GM18499 (cell line): Measurements from ENCODE around the gene FAM118B.

Experiments
- ATAC-seq: cut with Tn5 transposase; IDR thresholded peaks from one replicate; pipeline ENCODE4 v1.9.1; 2021; ENCODE audit warnings: moderate number of reproducible peaks; ENCODE audit not compliant: insufficient read depth, unreplicated experiment

The FAM118B gene

GRCh38 chr11:126211236-126212088, at the start of gene FAM118B, which contains the start of gene RPUSD4:
FAM118B (plus strand) TSS chr11:126211782; CDS start chr11:126235002, 23,220 bp downstream.
RPUSD4 (minus strand) TSS chr11:126211650; CDS start chr11:126211638, 12 bp downstream.
- ATAC-seq, result peak; percentile 81

DNA sequence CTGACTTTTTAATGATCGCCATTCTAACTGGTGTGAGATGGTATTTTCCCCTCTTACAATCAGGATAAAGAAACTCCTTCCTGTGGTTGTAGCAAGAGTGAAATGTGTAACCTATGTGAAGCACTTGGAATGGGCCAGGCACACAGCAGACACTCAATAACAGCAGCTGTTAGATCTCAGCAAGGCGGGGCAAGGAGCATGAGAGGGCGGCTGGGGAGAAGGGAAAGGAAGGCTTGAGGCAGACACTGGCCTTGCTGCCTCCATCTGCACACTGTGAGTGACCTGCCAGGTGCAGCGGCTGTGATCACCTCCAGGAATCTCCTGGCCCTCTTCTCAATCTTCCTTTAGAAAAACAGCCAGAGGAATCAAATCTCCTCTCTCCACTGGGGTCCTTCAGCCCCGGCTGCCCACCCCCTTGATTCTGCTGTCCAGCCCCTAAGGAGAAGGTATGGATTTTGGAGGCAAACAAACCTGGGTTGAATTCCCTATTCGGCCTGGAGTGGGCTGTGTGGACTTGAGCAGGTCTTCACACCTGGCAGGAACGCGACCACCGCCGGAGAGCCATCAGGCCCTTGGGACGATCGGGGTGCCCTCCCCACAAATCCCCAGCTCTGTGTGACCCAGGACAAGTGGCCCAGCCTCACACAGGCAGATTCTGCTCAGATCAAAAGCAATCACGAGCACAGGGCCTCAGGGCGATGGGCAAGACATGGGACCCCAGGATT, 49.1 kb upstream of the FAM118B start:
- ATAC-seq, result no peak

- no peak for ATAC-seq
These were observed 48.4 kb upstream of the FAM118B start for GRCh38 chr11:126163074-126163700.

- no peak for ATAC-seq
These were observed 47.8 kb upstream of the FAM118B start for GRCh38 chr11:126163779-126164178.

DNA sequence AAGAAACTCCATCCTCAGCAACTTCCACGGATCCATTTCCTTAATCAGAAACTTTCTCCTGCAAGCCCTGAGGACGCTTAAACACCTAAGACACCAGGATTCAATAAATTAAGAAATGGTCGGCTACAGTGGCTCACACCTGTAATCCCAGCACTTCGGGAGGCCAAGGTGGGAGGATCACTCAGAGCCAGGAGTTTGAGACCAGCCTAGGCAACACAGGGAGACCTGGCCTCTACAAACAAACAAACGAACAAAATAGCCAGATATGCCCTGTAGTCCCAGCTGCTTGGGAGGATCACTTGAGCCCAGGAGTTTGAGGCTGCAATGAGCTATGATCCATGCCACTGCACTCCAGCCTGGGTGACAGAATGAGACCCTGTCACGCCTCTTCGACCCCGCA, 46.8 kb upstream of the FAM118B start:
- ATAC-seq, result no peak

- ATAC-seq, result no peak
These were observed 46.3 kb upstream of the FAM118B start for GRCh38 chr11:126165311-126165720.

DNA sequence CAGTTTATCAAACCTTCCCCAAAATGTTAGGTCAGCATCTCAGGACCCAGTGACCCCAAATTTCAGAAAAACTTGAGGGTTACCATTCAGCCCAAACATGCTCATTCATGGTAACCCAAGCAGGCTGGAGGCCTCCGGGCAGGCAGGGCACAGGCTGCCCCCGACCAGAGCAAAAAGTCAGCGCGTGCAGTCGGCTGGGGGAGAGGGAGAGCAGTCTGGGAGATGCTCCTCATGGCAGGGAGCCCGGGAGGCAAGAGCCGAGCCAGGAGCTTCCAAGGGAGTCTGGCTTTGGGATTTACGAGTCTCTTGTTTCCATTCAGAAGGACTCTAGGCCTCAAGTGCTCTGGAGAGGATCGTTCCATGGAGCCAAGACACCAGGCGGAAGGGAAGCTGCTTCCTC, 45.8 kb upstream of the FAM118B start:
- ATAC-seq, result no peak

DNA sequence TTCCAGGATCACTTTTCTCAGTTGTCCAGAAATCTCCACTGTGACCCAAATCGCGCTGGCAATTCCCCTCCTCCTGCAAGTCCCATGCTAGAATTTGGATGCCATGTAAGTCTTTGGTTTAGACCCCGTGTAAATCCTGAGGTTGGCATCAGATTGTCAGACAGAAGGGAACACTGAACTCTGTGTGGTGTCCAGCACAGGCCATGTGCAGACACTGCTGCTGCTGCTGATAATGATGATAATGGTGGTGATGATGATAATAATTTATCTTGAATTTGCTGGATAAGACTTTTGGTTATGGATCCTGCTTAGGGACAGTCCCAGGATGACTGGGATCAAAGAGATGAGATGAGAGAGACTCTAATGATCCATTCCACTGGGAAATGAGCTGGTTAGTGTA, 45.2 kb upstream of the FAM118B start:
- ATAC-seq, result no peak

- ATAC-seq, result no peak
These were observed 44.1 kb upstream of the FAM118B start for GRCh38 chr11:126167488-126167887.

DNA sequence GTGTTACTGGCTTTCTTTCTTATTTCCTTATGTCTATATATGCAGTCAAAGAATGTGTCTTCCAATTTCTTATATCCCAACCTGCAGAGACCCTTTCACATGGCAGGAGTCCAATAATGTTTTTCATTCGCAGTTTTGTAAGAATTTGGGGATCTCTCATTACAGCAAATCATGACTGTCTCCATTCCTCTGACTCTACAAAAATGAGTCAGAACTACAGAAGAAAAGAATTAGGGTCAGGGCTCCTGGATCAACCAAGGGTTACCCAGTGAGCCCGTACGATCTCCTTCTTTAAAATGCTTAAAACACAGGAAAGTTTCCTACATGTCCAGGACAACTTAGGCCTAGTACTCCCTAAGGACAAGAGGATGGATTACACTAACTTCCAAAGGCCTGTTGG, 42.3 kb upstream of the FAM118B start:
- ATAC-seq, result no peak

DNA sequence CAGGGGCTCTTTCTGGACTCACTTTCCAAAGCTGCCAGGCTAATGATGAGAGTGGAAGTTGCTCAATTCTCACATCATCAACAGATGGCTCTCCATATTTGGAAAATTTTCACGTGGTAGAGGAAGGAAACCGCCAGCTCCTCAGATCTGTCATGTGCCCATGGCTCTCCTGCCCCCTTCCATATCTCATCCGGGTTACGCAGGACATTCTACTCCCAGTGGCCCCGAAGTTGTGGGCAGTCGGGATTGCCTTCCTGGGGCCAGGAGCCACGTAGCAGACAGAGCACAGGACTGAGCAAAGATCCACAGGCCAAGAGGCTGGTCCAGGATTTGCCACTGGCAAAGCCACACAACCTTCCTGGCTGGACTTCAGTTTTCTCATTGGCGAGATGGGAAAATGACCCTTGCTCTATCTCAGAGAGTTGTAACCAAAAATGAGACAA, 39.0 kb upstream of the FAM118B start:
- ATAC-seq, result no peak

- no peak for ATAC-seq
These were observed 38.3 kb upstream of the FAM118B start for GRCh38 chr11:126173257-126173656.

DNA sequence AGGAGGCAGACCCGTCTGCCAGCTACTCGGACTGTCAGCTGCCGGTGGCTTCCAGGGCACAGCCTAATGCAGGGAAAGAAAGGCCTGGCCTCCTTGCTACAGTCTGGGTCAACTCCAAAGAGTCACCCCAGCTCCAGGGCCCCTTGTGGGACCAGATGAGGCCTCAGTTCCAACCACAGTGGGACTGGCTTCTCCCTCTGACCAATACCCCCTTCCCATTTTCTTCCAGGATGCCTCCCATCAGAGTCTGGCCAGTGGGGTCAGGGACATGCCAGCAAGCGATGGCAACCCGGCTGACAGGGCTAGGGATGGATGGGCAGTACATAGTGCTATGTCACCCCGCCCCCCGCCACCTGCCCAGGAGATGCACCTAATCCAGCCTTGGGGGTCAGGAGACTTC, 36.8 kb upstream of the FAM118B start:
- no peak for ATAC-seq

GRCh38 chr11:126175393-126175792, 36.2 kb upstream of the FAM118B start:
- ATAC-seq, result no peak

DNA sequence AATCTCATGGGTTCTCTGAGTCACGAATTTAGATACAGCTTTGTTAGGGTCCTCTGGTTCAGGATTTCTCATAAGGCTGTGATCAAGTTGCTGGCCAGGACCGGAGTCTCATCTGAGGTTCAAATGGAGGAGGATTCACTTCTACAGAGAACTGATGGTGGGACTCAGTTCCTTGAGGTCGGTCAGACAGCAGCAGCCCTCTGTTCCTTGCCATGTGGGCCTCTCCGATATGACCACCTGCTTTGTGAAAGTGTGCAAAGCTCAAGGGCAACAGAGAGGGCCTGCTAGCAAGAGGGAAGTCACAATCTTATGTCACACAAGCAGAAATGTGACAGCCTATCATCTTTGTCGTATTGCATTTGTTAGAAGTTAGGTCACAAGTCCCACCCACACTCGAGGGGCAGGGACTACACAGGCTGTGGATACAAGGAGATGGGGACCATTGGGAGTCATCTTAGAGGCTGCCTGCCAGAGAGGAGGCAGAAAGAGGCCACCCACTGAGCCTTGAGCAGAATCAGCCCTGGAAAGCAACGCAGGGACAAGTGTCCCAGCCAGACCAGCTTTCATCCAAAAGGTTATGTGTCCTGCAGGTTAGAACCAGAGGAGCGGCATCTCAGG, 34.6 kb upstream of the FAM118B start:
- no peak for ATAC-seq

DNA sequence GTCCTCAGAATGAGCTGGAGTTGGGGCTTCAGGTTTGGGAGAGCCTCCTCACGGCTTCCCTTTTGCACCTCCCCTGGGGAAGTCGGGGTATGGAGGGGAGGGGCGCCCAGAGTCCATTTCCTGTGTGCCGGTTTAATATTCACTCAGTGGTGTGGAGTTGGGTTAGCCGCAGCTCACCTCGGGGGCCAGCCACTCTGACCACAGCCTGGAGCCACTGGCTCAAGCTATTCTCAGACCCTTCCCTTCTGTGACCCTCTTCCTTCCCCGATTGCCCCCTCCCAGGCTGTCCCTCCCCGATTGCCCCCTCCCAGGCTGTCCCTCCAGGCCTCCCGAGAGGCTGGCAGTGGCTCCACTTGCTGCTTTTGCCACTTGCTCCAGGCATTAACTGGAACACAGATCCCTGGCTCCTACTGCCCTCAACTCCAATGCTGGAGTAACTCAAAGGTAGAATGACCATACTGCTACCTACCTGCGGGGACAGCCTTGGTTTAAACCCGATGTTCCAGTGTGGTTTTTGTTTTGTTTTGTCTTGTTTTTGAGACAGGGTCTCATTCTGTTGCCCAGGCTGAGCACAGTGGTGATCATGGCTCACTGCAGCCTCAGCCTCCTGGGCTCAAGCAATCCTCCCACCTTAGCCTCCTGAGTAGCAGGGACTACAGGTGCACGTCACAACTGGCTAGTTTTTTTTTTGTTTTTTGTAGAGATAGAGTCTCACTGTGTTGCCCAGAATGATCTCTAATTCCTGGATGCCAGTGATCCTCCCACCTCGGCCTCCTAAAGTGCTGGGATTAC, 29.4 kb upstream of the FAM118B start:
- ATAC-seq, result no peak

GRCh38 chr11:126182787-126183445, 28.7 kb upstream of the FAM118B start:
- ATAC-seq, result no peak

- no peak for ATAC-seq
These were observed 26.1 kb upstream of the FAM118B start for GRCh38 chr11:126185259-126186024.
